Measurements from ENCODE around the gene SSH3. TPM values are rescaled to one million over a fixed set of nuclear protein-coding genes. Genes with fewer than 3 reads are reported as not detected.

The SSH3 gene
- total RNA-seq, 1 donor from 2014 or later = 3.3 TPM

- DNase-seq (ENCODE audit: low read depth, low spot score) = no peak
- no peak for TF ChIP-seq CTCF (conservative IDR thresholded peaks at IDR 0.05)
- peaks cover 51% of the 10 kb centered on the region for H3K4me1 Mint-ChIP-seq
- peak within 1 kb of the TSS; percentile 62 for H3K27ac Mint-ChIP-seq (ENCODE audit: unreplicated experiment)
- H3K27me3 Mint-ChIP-seq (ENCODE audit: low read depth) = peaks cover 3% of the 10 kb centered on the region
- H3K9me3 Mint-ChIP-seq = no peaks in the 10 kb centered on the region
- H3K4me3 Mint-ChIP-seq = peak within 1 kb of the TSS; percentile 94
- H3K36me3 Mint-ChIP-seq (ENCODE audit: low read depth) = no peaks in the 10 kb centered on the region
Observed at GRCh38 chr11:67266449-67267187, 36.7 kb upstream of the SSH3 start, which contains the start of gene GRK2. Gene GRK2 (plus strand): TSS chr11:67266473. CDS start chr11:67266700, 227 bp downstream.

DNA sequence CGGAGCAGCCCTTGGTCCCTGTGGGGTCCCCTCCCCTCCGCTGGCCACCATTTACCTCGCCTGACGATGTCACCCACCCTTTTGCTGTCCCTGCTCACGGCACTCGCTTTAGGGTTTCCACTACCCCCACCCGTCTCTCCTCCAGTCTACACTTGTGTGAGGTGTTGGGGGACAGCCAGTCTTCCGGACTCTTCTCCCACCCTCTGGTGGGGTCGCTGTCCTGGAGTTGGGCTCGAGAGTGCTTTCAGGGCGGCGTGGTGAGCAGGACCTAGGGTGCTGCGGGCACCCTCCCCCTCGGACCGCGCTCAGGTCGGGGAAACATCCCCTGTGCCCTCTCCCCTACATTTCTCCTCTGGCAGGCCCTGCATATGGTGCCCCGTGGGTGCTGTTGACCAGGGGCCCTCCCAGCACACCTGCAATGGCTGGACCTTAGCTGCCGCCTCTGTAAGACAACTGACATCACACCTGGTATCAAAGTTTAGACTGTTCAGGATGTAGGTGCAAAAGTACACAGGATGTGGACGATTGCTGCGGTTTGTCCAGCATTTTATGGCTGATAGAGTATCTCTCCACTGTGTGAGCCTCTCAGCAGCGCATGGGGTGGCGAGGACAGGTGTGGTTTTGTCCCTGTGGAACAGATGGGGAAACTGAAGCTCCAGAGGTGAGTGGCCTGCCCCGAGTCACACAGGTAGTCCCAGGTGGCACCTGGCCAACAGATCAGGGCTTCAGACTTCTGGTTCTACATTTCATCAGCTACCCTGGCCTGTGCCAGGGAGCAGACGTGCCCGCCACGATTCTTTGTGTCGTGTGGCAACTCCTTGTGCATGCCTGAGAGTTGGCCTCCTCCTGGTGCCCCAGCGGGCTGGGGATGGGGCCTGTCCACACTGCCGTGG is 35.9 kb upstream of the SSH3 start:
- peak overlapping the region; percentile 62 for H3K27ac Mint-ChIP-seq (ENCODE audit: unreplicated experiment)
- no peaks in the 10 kb centered on the region for H3K36me3 Mint-ChIP-seq (ENCODE audit: low read depth)

GRCh38 chr11:67268081-67268961 is 35.0 kb upstream of the SSH3 start:
- Mint-ChIP-seq H3K36me3 (ENCODE audit: low read depth) (no peaks in the 10 kb centered on the region), H3K27me3 (ENCODE audit: low read depth) (no peaks in the 10 kb centered on the region), H3K4me1 (peaks cover 36% of the 10 kb centered on the region), H3K9me3 (no peaks in the 10 kb centered on the region), H3K27ac (ENCODE audit: unreplicated experiment) (no peak overlapping the region), H3K4me3 (peak overlapping the region; percentile 94)
- no peak for TF ChIP-seq CTCF (conservative IDR thresholded peaks at IDR 0.05)
- no peak for DNase-seq (ENCODE audit: low read depth, low spot score)

More for the DNA sequence above, 35.9 kb upstream of the SSH3 start:
- Mint-ChIP-seq H3K9me3 (no peaks in the 10 kb centered on the region), H3K27me3 (ENCODE audit: low read depth) (peaks cover 3% of the 10 kb centered on the region), H3K4me3 (peak overlapping the region; percentile 94), H3K4me1 (peaks cover 45% of the 10 kb centered on the region)
- DNase-seq (ENCODE audit: low read depth, low spot score) = no peak
- TF ChIP-seq CTCF (conservative IDR thresholded peaks at IDR 0.05) = no peak

DNA sequence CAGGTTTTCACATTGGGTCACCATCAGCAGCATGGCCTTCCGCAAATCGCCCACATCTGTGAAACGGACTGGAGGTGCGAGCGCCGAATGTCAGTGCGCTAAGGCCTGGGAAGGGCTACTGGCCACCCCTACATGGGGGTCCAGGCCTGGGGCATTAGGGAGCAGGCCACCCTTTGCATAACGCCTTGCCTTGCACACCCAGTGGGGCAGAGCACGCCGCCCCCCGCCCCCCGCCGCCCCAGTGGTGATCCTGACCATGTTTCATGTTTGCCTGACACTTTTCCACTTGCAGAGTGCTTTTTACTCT is 34.4 kb upstream of the SSH3 start:
- Mint-ChIP-seq H3K36me3 (ENCODE audit: low read depth) (no peaks in the 10 kb centered on the region), H3K4me3 (no peak overlapping the region), H3K4me1 (peaks cover 36% of the 10 kb centered on the region), H3K9me3 (no peaks in the 10 kb centered on the region), H3K27me3 (ENCODE audit: low read depth) (no peaks in the 10 kb centered on the region), H3K27ac (ENCODE audit: unreplicated experiment) (no peak overlapping the region)
- DNase-seq (ENCODE audit: low read depth, low spot score) = no peak
- TF ChIP-seq CTCF (conservative IDR thresholded peaks at IDR 0.05) = no peak

All from neural crest cell (in vitro differentiated cells).